Endodermal cell (in vitro differentiated cells): Measurements from ENCODE around the gene CYP19A1. TPM values are rescaled to one million over a fixed set of nuclear protein-coding genes. Genes with fewer than 3 reads are reported as not detected.

Experiments used
- DNase-seq: peaks from one replicate; pipeline ENCODE4 v3.0.0-alpha.2; 2017
- H3K27ac ChIP-seq: 2 replicates; pipeline ENCODE4 v1.5.1; 2013; ENCODE audit warnings: mild to moderate bottlenecking, low read depth, low read length, moderate library complexity
- H3K27me3 ChIP-seq: 2 replicates; pipeline ENCODE4 v1.6.1; 2013; ENCODE audit warnings: mild to moderate bottlenecking, low read length, moderate library complexity; ENCODE audit not compliant: insufficient read depth, control insufficient read depth, poor library complexity, severe bottlenecking
- H3K36me3 ChIP-seq: 2 replicates; pipeline ENCODE4 v1.7.0; 2013; ENCODE audit warnings: mild to moderate bottlenecking, low read length, moderate library complexity; ENCODE audit not compliant: control insufficient read depth, insufficient read depth
- H3K4me1 ChIP-seq: one replicate; pipeline ENCODE4 v1.7.0; 2013; ENCODE audit warnings: low read length; ENCODE audit not compliant: control insufficient read depth, insufficient read depth
- H3K4me3 ChIP-seq: 2 replicates; pipeline ENCODE4 v1.5.1; 2013; ENCODE audit warnings: mild to moderate bottlenecking, low read length, moderate library complexity
- H3K9ac ChIP-seq: 2 replicates; pipeline ENCODE4 v1.6.1; 2013; ENCODE audit warnings: mild to moderate bottlenecking, low read length, moderate library complexity; ENCODE audit not compliant: poor library complexity, severe bottlenecking; ENCODE audit errors: extremely low read depth
- H3K9me3 ChIP-seq: 2 replicates; pipeline ENCODE4 v1.6.1; 2013; ENCODE audit warnings: mild to moderate bottlenecking, low read length, moderate library complexity; ENCODE audit not compliant: control insufficient read depth
- H3K27ac Mint-ChIP-seq: 2 replicates; pipeline ENCODE4 v1.8.0; 2020; ENCODE audit warnings: mixed read lengths
- H3K27me3 Mint-ChIP-seq: 2 replicates; pipeline ENCODE4 v1.8.0; 2021; ENCODE audit warnings: mild to moderate bottlenecking, mixed read lengths; ENCODE audit not compliant: insufficient read depth
- H3K36me3 Mint-ChIP-seq: 2 replicates; pipeline ENCODE4 v1.8.0; 2020; ENCODE audit warnings: low read depth, mixed read lengths
- H3K4me1 Mint-ChIP-seq: 2 replicates; pipeline ENCODE4 v1.8.0; 2020; ENCODE audit warnings: mixed read lengths
- H3K4me3 Mint-ChIP-seq: 2 replicates; pipeline ENCODE4 v1.8.0; 2020; ENCODE audit warnings: mild to moderate bottlenecking, moderate library complexity, mixed read lengths
- H3K9me3 Mint-ChIP-seq: 2 replicates; pipeline ENCODE4 v1.8.0; 2020; ENCODE audit warnings: mild to moderate bottlenecking, mixed read lengths
- CTCF ChIP-seq: fragments of 200-600 bp; sonication (generic); conservative IDR thresholded peaks from 2 replicates; pipeline ENCODE4 v1.5.0; 2021; ENCODE audit warnings: antibody characterized with exemption, mild to moderate bottlenecking
- WGBS, 2 experiments: methylation state at CpG; one replicate each; pipeline versions ENCODE4 v1.1.5 to v1.1.7; 2013; ENCODE audit warnings: missing lambda C conversion rate in 2 of 2, mixed read lengths in 1 of 2; ENCODE audit not compliant: insufficient coverage in 1 of 2, insufficient read length in 1 of 2; 5-methylcytosine and 5-hydroxymethylcytosine counted together
- total RNA-seq, 2 donors: library from RNA; stranded (reverse); fragmentation: NEBNext Ultra II Directional in 1 of 2; extraction: Animal tissue kit (Norgen Biotek cat#: 25700) in 1 of 2; gene quantifications; 2 replicates in 1 of 2; 3 replicates in 1 of 2; pipeline ENCODE4 v1.2.1, GENCODE V29; 2021

The CYP19A1 gene
- total RNA-seq, 2 donors from 2014 or later = not detected

GRCh38 chr15:51255533-51255932 lies 82.9 kb downstream of the CYP19A1 start:
- peaks cover 80% of the 10 kb centered on the region for H3K27me3 ChIP-seq
- no peak for TF ChIP-seq CTCF
- DNase-seq = no peak
- H3K9me3 ChIP-seq = no peaks in the 10 kb centered on the region
- H3K9me3 Mint-ChIP-seq = peaks cover 2% of the 10 kb centered on the region
- H3K27ac Mint-ChIP-seq = no peak overlapping the region
- H3K4me1 ChIP-seq = peaks cover 26% of the 10 kb centered on the region
- peaks cover 99% of the 10 kb centered on the region for H3K27me3 Mint-ChIP-seq
- H3K4me3 ChIP-seq = no peak overlapping the region
- peaks cover 28% of the 10 kb centered on the region for H3K4me1 Mint-ChIP-seq
- no peak overlapping the region for H3K27ac ChIP-seq
- no peak overlapping the region for H3K9ac ChIP-seq
- H3K4me3 Mint-ChIP-seq = no peak overlapping the region
- WGBS, 2 experiments = 59 to 92% methylated on average over 2 of the region's 2 CpGs
- no peaks in the 10 kb centered on the region for H3K36me3 ChIP-seq
- no peaks in the 10 kb centered on the region for H3K36me3 Mint-ChIP-seq

DNA sequence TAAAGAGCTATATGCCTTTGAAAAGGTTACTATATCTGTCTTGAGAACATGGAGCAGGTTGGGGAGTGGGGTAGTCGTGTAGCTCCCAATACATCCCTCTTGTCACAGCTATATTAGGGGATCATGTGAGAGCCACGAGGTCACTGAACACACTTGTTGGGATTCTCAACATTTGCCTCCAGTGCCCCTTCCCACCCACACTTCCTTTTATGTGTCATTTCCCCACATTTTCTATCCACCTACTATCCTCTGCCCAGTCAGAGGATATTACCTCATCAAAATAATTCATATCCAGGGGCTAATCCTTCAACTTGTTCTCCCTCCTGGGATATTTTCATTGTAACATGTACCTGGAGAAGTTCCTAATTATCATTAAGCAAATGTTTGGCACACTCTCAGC lies 85.0 kb downstream of the CYP19A1 start:
- Histone ChIP-seq H3K27me3 (peaks cover 77% of the 10 kb centered on the region), H3K4me1 (peaks cover 28% of the 10 kb centered on the region), H3K36me3 (no peaks in the 10 kb centered on the region), H3K9me3 (no peaks in the 10 kb centered on the region), H3K9ac (no peak overlapping the region), H3K4me3 (no peak overlapping the region), H3K27ac (no peak overlapping the region)
- no peak for DNase-seq
- H3K27ac Mint-ChIP-seq = no peak overlapping the region
- 91 to 95% methylated on average over 2 of the region's 2 CpGs for WGBS, 2 experiments
- no peaks in the 10 kb centered on the region for H3K9me3 Mint-ChIP-seq
- no peaks in the 10 kb centered on the region for H3K36me3 Mint-ChIP-seq
- H3K27me3 Mint-ChIP-seq = peaks cover 99% of the 10 kb centered on the region
- H3K4me3 Mint-ChIP-seq = no peak overlapping the region
- no peak for TF ChIP-seq CTCF
- H3K4me1 Mint-ChIP-seq = peaks cover 32% of the 10 kb centered on the region

GRCh38 chr15:51252671-51253070 lies 85.7 kb downstream of the CYP19A1 start:
- H3K4me3 Mint-ChIP-seq = no peak overlapping the region
- Histone ChIP-seq H3K9ac (no peak overlapping the region), H3K4me1 (peaks cover 28% of the 10 kb centered on the region), H3K4me3 (no peak overlapping the region), H3K9me3 (no peaks in the 10 kb centered on the region), H3K27ac (no peak overlapping the region), H3K36me3 (no peaks in the 10 kb centered on the region), H3K27me3 (peaks cover 77% of the 10 kb centered on the region)
- DNase-seq = no peak
- H3K27me3 Mint-ChIP-seq = peaks cover 99% of the 10 kb centered on the region
- TF ChIP-seq CTCF = no peak
- WGBS, 2 experiments = 98 to 100% methylated on average over 1 to 3 of the region's 3 CpGs
- H3K27ac Mint-ChIP-seq = no peak overlapping the region
- no peaks in the 10 kb centered on the region for H3K9me3 Mint-ChIP-seq
- no peaks in the 10 kb centered on the region for H3K36me3 Mint-ChIP-seq
- peaks cover 32% of the 10 kb centered on the region for H3K4me1 Mint-ChIP-seq
